DOHH2 (cell line): ENCODE measurements around the gene HBA2.

Source experiments
- EZH2phosphoT487 ChIP-seq: fragments of 200-600 bp; sonication (generic); IDR thresholded peaks from 2 replicates; pipeline ENCODE4 v1.6.1; 2017; ENCODE audit warnings: borderline replicate concordance, mild to moderate bottlenecking, antibody characterized with exemption, low read length, moderate library complexity, mixed read lengths
- TF ChIP-seq, protein P1 (sequence below): fragments of 200-600 bp; sonication (generic); IDR thresholded peaks from one replicate; pipeline ENCODE4 v1.5.1; 2014; ENCODE audit warnings: antibody characterized with exemption, mild to moderate bottlenecking, low read depth, low read length; ENCODE audit not compliant: poor library complexity, severe bottlenecking

DNA sequence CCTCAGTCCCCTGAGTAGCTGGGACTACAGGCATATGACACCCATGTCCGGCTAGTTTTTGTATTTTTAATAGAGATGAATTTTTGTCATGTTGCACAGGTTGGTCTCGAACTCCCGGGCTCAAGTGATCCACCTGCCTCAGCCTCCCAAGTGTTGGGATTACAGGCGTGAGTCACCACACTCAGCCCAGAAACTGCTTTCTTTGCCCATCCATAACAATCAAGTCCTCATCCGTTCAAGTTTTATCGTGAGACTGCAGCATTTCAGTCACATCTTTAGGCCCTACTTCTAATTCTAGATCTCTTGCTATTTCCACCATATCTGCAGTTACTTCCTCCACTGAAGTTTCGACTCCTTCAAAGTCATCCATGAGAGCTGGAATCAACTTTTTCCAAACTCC is 40.6 kb upstream of the HBA2 start:
- TF ChIP-seq, protein P1, sequence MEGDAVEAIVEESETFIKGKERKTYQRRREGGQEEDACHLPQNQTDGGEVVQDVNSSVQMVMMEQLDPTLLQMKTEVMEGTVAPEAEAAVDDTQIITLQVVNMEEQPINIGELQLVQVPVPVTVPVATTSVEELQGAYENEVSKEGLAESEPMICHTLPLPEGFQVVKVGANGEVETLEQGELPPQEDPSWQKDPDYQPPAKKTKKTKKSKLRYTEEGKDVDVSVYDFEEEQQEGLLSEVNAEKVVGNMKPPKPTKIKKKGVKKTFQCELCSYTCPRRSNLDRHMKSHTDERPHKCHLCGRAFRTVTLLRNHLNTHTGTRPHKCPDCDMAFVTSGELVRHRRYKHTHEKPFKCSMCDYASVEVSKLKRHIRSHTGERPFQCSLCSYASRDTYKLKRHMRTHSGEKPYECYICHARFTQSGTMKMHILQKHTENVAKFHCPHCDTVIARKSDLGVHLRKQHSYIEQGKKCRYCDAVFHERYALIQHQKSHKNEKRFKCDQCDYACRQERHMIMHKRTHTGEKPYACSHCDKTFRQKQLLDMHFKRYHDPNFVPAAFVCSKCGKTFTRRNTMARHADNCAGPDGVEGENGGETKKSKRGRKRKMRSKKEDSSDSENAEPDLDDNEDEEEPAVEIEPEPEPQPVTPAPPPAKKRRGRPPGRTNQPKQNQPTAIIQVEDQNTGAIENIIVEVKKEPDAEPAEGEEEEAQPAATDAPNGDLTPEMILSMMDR, result no peak
- no peak for TF ChIP-seq EZH2phosphoT487
